Progenitor cell of endocrine pancreas (in vitro differentiated cells): Measurements from ENCODE around the gene SLC35B2. TPM values are rescaled to one million over a fixed set of nuclear protein-coding genes. Genes with fewer than 3 reads are reported as not detected.

ENCODE experiments used
- DNase-seq: peaks from one replicate; pipeline ENCODE4 v3.0.0; 2021; ENCODE audit warnings: low spot score; ENCODE audit not compliant: unreplicated experiment
- H3K27ac Mint-ChIP-seq: 2 replicates; pipeline ENCODE4 v1.8.0; 2021; ENCODE audit warnings: mild to moderate bottlenecking, moderate library complexity, mixed read lengths
- H3K27me3 Mint-ChIP-seq: 2 replicates; pipeline ENCODE4 v1.8.0; 2021; ENCODE audit warnings: mixed read lengths
- H3K36me3 Mint-ChIP-seq: 2 replicates; pipeline ENCODE4 v1.8.0; 2022; ENCODE audit warnings: mixed read lengths; ENCODE audit not compliant: insufficient read depth
- H3K4me1 Mint-ChIP-seq: 2 replicates; pipeline ENCODE4 v1.8.0; 2021; ENCODE audit warnings: low read depth, mixed read lengths
- H3K4me3 Mint-ChIP-seq: 2 replicates; pipeline ENCODE4 v1.8.0; 2021; ENCODE audit warnings: low read depth, mild to moderate bottlenecking, moderate library complexity, mixed read lengths
- H3K9me3 Mint-ChIP-seq: 2 replicates; pipeline ENCODE4 v1.8.0; 2021; ENCODE audit warnings: low read depth, mixed read lengths
- CTCF ChIP-seq: fragments of 200-600 bp; sonication (generic); IDR thresholded peaks from one replicate; pipeline ENCODE4 v1.5.0; 2021; ENCODE audit warnings: antibody characterized with exemption, mild to moderate bottlenecking; ENCODE audit not compliant: unreplicated experiment
- total RNA-seq: library from RNA; stranded (reverse); gene quantifications from 2 replicates; pipeline ENCODE4 v1.2.1, GENCODE V29; 2021

The SLC35B2 gene
- total RNA-seq, 1 donor from 2014 or later = 50.3 TPM

GRCh38 chr6:44246663-44247337 is 10.5 kb downstream of the SLC35B2 start, which contains the start of gene HSP90AB1:
Gene HSP90AB1 (plus strand): TSS chr6:44247101. CDS start chr6:44248630, 1,529 bp downstream.
- peak within 1 kb of the TSS; percentile 100 for H3K27ac Mint-ChIP-seq
- no peaks in the 10 kb centered on the region for H3K27me3 Mint-ChIP-seq

GRCh38 chr6:44245912-44246662 is 11.2 kb downstream of the SLC35B2 start:
- H3K27me3 Mint-ChIP-seq = no peaks in the 10 kb centered on the region

More at GRCh38 chr6:44246663-44247337, 10.5 kb downstream of the SLC35B2 start, which contains the start of gene HSP90AB1:
- Mint-ChIP-seq H3K4me3 (peak within 1 kb of the TSS; percentile 100), H3K36me3 (peaks cover 32% of the 10 kb centered on the region), H3K9me3 (no peaks in the 10 kb centered on the region), H3K4me1 (peaks cover 25% of the 10 kb centered on the region)
- TF ChIP-seq CTCF = no peak
- peak; percentile 92 for DNase-seq

GRCh38 chr6:44245391-44245911 is 11.9 kb downstream of the SLC35B2 start:
- Mint-ChIP-seq H3K27me3 (no peaks in the 10 kb centered on the region), H3K27ac (peak overlapping the region; percentile 86), H3K9me3 (no peaks in the 10 kb centered on the region), H3K36me3 (peaks cover 25% of the 10 kb centered on the region), H3K4me3 (peak overlapping the region; percentile 100), H3K4me1 (peaks cover 25% of the 10 kb centered on the region)
- TF ChIP-seq CTCF = no peak
- no peak for DNase-seq

More at GRCh38 chr6:44245912-44246662, 11.2 kb downstream of the SLC35B2 start:
- Mint-ChIP-seq H3K27ac (peak overlapping the region; percentile 100), H3K4me3 (peak overlapping the region; percentile 100), H3K4me1 (peaks cover 25% of the 10 kb centered on the region), H3K36me3 (peaks cover 27% of the 10 kb centered on the region), H3K9me3 (no peaks in the 10 kb centered on the region)
- DNase-seq = peak; percentile 91
- TF ChIP-seq CTCF = peak; percentile 53

- Mint-ChIP-seq H3K36me3 (peaks cover 6% of the 10 kb centered on the region), H3K27ac (no peak overlapping the region), H3K27me3 (peaks cover 9% of the 10 kb centered on the region), H3K4me1 (peaks cover 9% of the 10 kb centered on the region), H3K9me3 (no peaks in the 10 kb centered on the region), H3K4me3 (no peak overlapping the region)
- TF ChIP-seq CTCF = no peak
- DNase-seq = no peak
These were observed 14.0 kb downstream of the SLC35B2 start for GRCh38 chr6:44243345-44243744.

GRCh38 chr6:44238687-44239350 is 18.5 kb downstream of the SLC35B2 start:
- no peak for TF ChIP-seq CTCF
- no peaks in the 10 kb centered on the region for H3K9me3 Mint-ChIP-seq
- H3K4me1 Mint-ChIP-seq = peaks cover 10% of the 10 kb centered on the region
- no peak for DNase-seq
- H3K27me3 Mint-ChIP-seq = peaks cover 9% of the 10 kb centered on the region
- peak overlapping the region; percentile 13 for H3K4me3 Mint-ChIP-seq
- H3K27ac Mint-ChIP-seq = no peak overlapping the region
- H3K36me3 Mint-ChIP-seq = no peaks in the 10 kb centered on the region
